OCI-LY1 (cell line): ENCODE data around the gene NME5.
"Not testable (repeated sequence)": the region's sequence is repeated elsewhere in the genome, so short reads cannot be mapped to it uniquely, and the experiment has no call there.

Experiments used
- EZH2 ChIP-seq: fragments of 200-600 bp; sonication (generic), shearing (Covaris generic); IDR thresholded peaks from 2 replicates; pipeline ENCODE4 v1.8.0; 2017; ENCODE audit warnings: borderline replicate concordance, mixed run types, mild to moderate bottlenecking, antibody characterized with exemption, low read length, moderate library complexity, mixed read lengths
- TF ChIP-seq, protein P1 (sequence below): fragments of 200-600 bp; sonication (generic), shearing (Covaris generic); IDR thresholded peaks from 2 replicates; pipeline ENCODE4 v1.5.1; 2017; ENCODE audit warnings: mild to moderate bottlenecking, antibody characterized with exemption, low read length, moderate library complexity, mixed read lengths

DNA sequence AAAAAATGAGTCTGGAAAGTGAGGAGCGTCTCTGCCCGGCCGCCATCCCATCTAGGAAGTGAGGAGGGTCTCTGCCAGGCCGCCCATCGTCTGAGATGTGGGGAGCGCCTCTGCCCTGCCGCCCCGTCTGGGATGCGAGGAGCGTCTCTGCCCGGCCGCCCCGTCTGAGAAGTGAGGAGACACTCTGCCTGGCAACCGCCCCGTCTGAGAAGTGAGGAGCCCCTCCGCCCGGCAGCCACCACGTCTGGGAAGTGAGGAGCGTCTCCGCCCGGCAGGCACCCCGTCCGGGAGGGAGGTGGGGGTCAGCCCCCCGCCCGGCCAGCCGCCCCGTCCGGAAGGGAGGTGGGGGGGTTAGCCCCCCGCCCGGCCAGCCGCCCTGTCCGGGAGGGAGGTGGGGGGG lies 69.2 kb downstream of the NME5 start:
- TF ChIP-seq, protein P1, sequence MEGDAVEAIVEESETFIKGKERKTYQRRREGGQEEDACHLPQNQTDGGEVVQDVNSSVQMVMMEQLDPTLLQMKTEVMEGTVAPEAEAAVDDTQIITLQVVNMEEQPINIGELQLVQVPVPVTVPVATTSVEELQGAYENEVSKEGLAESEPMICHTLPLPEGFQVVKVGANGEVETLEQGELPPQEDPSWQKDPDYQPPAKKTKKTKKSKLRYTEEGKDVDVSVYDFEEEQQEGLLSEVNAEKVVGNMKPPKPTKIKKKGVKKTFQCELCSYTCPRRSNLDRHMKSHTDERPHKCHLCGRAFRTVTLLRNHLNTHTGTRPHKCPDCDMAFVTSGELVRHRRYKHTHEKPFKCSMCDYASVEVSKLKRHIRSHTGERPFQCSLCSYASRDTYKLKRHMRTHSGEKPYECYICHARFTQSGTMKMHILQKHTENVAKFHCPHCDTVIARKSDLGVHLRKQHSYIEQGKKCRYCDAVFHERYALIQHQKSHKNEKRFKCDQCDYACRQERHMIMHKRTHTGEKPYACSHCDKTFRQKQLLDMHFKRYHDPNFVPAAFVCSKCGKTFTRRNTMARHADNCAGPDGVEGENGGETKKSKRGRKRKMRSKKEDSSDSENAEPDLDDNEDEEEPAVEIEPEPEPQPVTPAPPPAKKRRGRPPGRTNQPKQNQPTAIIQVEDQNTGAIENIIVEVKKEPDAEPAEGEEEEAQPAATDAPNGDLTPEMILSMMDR = not testable (repeated sequence)
- not testable (repeated sequence) for TF ChIP-seq EZH2
